ENCODE results near the gene FLT3. TPM values are rescaled to one million over a fixed set of nuclear protein-coding genes. Genes with fewer than 3 reads are reported as not detected.
"Not testable (repeated sequence)": the region's sequence is repeated elsewhere in the genome, so short reads cannot be mapped to it uniquely, and the experiment has no call there.

FLT3 gene
- polyA plus RNA-seq, 3 donors, result 0.19 to 1.8 TPM; not detected in 1

DNA sequence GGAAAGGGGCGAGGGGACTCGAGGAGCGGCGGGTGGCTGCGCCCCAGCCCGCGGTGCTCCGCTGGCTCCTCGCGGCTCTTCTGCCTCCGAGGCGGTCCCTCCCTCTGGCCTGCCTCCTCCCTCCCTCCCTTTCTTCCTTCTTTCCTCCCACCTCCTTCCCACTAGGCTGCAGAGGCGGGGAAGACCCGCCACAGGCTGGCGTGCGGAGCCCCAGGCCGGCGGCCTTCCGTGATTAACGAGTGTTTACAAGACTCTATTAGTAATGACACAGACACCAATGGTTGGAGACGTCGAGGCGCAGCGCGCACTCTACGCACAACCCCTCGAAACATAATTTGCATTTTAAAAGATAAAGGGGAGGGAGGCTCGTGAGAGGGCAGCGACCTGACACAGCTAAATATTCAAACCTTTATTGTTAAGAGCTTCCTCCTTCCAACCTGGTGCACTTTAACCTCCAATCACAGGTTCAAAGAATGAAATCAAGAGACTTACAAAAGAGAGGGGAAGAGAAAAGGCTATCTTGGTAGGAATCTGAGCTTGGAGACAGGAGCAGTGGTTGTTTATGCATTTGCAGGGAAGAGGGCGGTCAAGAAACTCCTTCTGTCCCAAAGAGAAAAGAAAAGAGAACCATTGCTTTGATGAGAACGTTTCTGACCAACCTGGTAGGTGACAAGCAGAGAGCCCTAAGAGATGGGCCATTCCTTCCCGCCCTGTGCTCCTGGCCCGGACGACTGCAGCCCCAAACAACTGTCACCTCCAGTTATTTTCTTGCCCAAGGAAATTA lies 131.1 kb downstream of the FLT3 start, which contains the start of gene CDX2:
TSS of gene CDX2 (minus strand) at position 234 of the 784 bp plus-strand sequence. CDS start 309 bp downstream, outside the sequence.
- WGBS, 3 donors, result 5 to 17% (median 5%) methylated on average over 31 to 34 of the region's 34 CpGs
- no peak within 1 kb of the TSS for H3K27ac ChIP-seq (ENCODE audit: low read depth, low read length)

DNA sequence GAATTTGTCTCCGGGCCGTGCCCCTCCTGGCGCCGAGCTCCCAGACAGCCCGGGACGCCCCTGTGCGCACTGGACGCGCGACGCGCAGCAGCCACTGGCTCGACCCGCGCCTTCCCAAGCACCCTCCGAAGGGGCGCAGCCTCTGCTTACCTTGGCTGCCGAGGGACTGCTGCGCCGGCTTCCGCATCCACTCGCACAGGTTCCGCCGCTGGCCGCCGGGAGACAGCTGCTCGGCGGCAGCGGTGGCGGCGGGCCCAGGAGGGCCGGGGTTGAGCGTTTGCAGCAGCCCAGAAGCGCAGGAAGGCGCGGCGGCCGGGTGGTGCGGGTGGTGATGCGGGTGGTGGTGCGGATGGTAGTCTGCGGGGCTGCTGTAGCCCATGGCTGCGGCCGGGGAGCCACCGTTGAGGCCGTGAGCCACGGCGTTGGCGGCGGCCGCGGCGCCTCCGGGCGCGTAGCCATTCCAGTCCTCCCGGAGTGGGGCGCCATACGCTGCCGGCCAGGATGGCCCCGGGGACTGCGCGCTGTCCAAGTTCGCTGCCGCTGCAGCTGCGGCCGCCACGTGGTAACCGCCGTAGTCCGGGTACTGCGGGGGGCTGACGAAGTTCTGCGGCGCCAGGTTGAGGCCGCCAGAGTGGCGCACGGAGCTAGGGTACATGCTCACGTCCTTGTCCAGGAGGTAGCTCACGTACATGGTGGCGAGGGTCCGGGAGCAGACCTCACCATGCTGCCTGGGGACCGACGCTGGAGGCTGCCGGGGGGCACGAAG lies 131.9 kb downstream of the FLT3 start:
- H3K27ac ChIP-seq (ENCODE audit: low read depth, low read length), result no peak overlapping the region
- WGBS, 3 donors, result 1 to 2% (median 1%) methylated on average over 72 to 86 of the region's 86 CpGs

GRCh38 chr13:27967736-27968315 lies 132.6 kb downstream of the FLT3 start:
- H3K27ac ChIP-seq (ENCODE audit: low read depth, low read length), result no peak overlapping the region
- 3 to 11% (median 4%) methylated on average over 30 to 33 of the region's 33 CpGs for WGBS, 3 donors

GRCh38 chr13:27967203-27967735 lies 133.1 kb downstream of the FLT3 start:
- no peak overlapping the region for H3K27ac ChIP-seq (ENCODE audit: low read depth, low read length)

DNA sequence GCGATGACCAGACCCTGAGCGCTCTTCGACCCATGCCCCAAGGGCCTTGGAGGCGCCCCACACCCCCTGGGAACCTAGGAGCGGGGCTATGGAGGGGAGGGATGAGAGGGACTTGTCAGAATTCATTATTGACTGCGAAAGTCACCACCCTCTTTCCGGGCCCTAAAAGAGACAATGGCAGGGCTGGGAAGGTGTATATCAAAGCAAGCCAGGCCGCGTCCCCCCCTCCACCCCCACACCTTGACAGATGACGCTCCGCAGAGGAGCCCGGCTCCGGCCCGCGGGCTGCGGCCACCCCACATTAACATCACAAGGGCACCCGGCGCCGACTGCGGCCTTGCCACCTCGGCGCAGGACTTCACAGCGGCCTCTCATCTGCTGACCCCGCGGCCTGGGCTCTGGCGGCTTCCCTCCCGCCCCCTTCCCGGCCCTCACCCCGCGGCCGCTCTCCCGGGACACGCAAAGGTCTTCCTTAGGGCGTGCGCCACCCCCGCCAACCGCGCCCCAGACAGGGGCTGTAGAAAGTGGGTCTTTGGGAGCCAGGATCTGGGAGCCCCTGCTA lies 133.7 kb downstream of the FLT3 start:
- no peak overlapping the region for H3K27ac ChIP-seq (ENCODE audit: low read depth, low read length)
- 4 to 30% (median 6%) methylated on average over 30 to 38 of the region's 38 CpGs for WGBS, 3 donors

More at GRCh38 chr13:27967203-27967735, 133.1 kb downstream of the FLT3 start:
- WGBS, 3 donors, result 4 to 43% (median 4%) methylated on average over 18 of the region's 18 CpGs

GRCh38 chr13:27965740-27966640 lies 134.4 kb downstream of the FLT3 start:
- 9 to 51% (median 10%) methylated on average over 45 of the region's 45 CpGs for WGBS, 3 donors
- H3K27ac ChIP-seq (ENCODE audit: low read depth, low read length), result no peak overlapping the region

GRCh38 chr13:27965343-27965739 lies 135.0 kb downstream of the FLT3 start:
- 49 to 65% (median 65%) methylated on average over 7 of the region's 7 CpGs for WGBS, 3 donors
- H3K27ac ChIP-seq (ENCODE audit: low read depth, low read length), result no peak overlapping the region

DNA sequence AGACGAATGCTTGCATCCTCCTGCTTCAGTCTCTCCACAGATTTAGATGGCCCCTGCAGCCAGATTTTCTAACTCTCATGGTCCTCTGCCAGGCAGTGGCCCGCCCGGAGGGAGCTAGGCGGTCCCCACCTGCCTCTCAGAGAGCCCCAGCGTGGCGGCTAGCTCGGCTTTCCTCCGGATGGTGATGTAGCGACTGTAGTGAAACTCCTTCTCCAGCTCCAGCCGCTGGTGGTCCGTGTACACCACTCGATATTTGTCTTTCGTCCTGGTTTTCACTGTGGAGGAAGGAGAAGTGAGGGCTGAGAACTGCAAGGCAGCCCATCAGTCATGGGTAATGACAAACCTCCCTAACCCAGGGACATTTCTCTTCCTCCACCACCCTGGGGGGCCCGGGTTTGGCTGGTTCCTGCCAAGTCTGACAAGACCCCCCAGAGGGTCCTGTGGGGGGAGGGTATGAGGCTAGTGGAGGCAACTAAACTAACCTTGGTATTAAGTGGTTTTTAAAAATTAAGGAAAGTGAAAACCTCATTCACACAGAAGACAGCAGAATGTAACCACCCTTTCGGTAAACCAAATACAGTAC lies 135.5 kb downstream of the FLT3 start:
- 14 to 51% (median 19%) methylated on average over 15 of the region's 15 CpGs for WGBS, 3 donors
- H3K27ac ChIP-seq (ENCODE audit: low read depth, low read length), result no peak overlapping the region

GRCh38 chr13:27964206-27964605 lies 136.2 kb downstream of the FLT3 start:
- WGBS, 3 donors, result 64 to 87% (median 65%) methylated on average over 13 of the region's 13 CpGs
- H3K27ac ChIP-seq (ENCODE audit: low read depth, low read length), result not testable (repeated sequence)

DNA sequence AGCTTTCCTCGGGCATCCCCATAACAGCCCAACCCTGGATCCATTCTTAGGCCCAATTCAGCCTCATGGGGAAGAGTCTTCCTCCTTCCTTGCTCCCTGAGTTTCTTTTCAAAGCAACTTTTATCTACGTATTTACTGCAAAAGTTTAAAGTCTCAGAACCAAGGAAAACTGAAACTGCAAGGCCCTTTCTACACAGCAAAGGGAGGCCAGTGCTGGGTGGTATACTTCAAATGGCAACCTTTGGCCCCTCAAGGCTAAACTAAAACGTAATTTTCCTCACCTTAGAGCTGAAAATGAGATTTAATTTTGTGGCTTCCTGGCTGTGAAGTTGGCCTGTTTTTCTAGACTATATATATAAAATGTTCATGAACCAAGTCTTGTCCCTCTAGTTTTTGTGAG lies 136.9 kb downstream of the FLT3 start:
- WGBS, 3 donors, result 69 to 73% (median 69%) methylated on average over 3 of the region's 3 CpGs
- no peak overlapping the region for H3K27ac ChIP-seq (ENCODE audit: low read depth, low read length)

- no peak overlapping the region for H3K27ac ChIP-seq (ENCODE audit: low read depth, low read length)
- WGBS, 3 donors, result 64 to 91% (median 76%) methylated on average over 9 of the region's 9 CpGs
Measured at GRCh38 chr13:27962982-27963381, 137.4 kb downstream of the FLT3 start.

DNA sequence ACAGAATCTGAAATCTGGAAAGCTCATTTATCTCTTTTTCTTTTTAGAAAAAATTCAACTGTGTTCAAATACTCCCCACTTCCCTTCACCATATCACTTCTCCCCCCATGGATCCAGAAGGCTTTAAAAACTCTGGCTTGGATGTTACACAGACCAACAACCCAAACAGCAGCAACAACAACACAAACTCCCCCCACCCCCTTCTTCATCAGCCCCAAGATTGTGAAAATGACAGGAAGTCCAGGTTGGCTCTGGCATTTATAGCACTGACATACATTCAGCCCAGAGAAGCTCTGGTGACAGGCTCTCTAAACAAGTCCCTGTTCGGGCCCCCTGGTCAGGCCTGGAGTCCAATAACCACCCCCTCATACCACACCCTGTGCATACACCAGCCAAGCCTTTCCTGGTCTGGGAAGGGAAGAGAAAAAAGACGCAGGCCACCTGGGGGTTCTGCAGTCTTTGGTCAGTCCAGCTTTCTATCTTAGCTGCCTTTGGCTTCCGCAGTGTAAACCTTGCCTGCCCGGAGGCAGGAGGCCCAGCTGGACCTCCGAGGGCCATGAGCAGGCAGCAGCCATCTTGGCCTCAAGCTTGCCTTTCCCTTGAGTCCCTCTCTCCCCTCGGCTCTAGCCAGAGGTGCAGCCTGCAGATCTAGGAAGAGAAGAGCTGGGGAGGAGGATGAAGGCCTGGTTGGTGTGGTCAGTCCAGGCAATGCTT lies 138.1 kb downstream of the FLT3 start:
- no peak overlapping the region for H3K27ac ChIP-seq (ENCODE audit: low read depth, low read length)
- WGBS, 3 donors, result 47 to 69% (median 56%) methylated on average over 6 of the region's 6 CpGs

- WGBS, 3 donors, result 9 to 22% (median 10%) methylated on average over 25 of the region's 25 CpGs
- no peak overlapping the region for H3K27ac ChIP-seq (ENCODE audit: low read depth, low read length)
Measured at GRCh38 chr13:27961227-27962085, 138.9 kb downstream of the FLT3 start.

GRCh38 chr13:27960362-27961226 lies 139.8 kb downstream of the FLT3 start:
- WGBS, 3 donors, result 1% methylated on average over 64 to 73 of the region's 73 CpGs
- no peak overlapping the region for H3K27ac ChIP-seq (ENCODE audit: low read depth, low read length)

- 17 to 26% (median 17%) methylated on average over 14 of the region's 14 CpGs for WGBS, 3 donors
- no peak overlapping the region for H3K27ac ChIP-seq (ENCODE audit: low read depth, low read length)
Measured at GRCh38 chr13:27959976-27960361, 140.4 kb downstream of the FLT3 start.
